Measurements from ENCODE around the gene RILPL2.

DNA sequence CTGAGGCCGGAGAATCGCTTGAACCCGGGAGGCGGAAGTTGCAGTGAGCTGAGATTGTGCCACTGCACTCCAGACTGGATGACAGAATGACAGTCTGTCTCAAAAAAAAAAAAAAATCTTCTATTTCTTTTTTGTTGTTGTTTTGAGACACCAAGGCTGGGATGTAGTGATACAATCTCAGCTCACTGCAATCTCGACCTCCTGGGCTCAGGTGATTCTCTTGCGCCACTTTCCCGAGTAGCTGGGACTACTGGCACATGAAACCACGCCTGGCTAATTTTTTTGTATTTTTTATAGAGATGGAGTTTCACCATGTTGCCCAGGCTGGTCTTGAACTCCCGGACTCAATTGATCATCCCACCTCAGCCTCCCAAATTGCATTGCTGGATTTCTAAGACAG is 14.2 kb upstream of the RILPL2 start:
- TF ChIP-seq POLR2A (IDR thresholded peaks at IDR 0.05) (no peak), CTCF (IDR thresholded peaks at IDR 0.05) (no peak)
